ENCODE measurements around the gene SRCAP.
A peak's percentile ranks its signal among the peaks of the same experiment; 100 is the strongest.

DNA sequence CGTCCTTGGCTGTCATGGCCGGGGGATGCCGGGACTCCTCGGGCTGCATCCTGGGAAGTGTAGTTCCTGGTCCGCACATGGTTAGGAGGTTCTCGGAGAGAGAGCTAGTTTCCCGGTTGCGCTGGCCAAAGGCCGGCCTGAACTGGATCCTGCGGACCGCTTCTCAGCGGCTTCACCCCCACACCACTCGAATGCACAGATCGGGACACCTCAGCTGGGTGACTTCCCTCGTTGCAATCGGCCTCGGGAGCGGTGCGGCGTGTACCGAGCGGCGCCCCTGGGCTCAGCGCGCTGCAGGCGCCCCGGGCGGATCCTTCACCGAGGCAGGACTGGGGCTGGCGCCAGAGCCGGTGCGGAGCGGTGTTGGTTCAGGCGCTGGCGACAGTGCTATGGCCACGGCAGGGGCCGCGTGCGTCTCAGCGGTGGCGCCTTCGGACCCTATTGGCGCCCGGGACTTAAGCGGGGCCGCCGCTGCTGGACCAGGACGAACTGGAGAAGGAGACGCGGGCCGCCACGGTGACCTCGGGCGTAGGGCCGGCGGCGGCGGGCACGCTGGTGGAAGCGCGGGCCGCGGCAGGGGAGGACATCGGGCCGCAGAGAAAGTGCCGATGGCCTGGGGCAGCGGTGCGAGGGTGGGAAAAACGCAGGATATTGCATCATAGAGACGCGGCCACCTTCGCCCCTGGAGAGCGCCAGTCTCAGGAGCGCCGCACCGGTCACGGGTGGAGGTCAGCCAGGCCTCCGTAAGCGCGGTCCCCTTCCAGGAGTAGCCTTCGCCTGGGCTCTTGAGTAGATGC, 76.6 kb downstream of the SRCAP start:
- TF ChIP-seq, protein P1, sequence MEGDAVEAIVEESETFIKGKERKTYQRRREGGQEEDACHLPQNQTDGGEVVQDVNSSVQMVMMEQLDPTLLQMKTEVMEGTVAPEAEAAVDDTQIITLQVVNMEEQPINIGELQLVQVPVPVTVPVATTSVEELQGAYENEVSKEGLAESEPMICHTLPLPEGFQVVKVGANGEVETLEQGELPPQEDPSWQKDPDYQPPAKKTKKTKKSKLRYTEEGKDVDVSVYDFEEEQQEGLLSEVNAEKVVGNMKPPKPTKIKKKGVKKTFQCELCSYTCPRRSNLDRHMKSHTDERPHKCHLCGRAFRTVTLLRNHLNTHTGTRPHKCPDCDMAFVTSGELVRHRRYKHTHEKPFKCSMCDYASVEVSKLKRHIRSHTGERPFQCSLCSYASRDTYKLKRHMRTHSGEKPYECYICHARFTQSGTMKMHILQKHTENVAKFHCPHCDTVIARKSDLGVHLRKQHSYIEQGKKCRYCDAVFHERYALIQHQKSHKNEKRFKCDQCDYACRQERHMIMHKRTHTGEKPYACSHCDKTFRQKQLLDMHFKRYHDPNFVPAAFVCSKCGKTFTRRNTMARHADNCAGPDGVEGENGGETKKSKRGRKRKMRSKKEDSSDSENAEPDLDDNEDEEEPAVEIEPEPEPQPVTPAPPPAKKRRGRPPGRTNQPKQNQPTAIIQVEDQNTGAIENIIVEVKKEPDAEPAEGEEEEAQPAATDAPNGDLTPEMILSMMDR (IDR thresholded peaks at IDR 0.05), result peak in 1 of 12 donors; percentile 6
- TF ChIP-seq POLR2A (IDR thresholded peaks at IDR 0.05), result peak in 1 of 2 donors; percentile 55
